ENCODE results near the gene FYB1. TPM values are rescaled to one million over a fixed set of nuclear protein-coding genes. Genes with fewer than 3 reads are reported as not detected.

Gene FYB1
- total RNA-seq, 1 experiment from 2014 or later, result 0.05 TPM

DNA sequence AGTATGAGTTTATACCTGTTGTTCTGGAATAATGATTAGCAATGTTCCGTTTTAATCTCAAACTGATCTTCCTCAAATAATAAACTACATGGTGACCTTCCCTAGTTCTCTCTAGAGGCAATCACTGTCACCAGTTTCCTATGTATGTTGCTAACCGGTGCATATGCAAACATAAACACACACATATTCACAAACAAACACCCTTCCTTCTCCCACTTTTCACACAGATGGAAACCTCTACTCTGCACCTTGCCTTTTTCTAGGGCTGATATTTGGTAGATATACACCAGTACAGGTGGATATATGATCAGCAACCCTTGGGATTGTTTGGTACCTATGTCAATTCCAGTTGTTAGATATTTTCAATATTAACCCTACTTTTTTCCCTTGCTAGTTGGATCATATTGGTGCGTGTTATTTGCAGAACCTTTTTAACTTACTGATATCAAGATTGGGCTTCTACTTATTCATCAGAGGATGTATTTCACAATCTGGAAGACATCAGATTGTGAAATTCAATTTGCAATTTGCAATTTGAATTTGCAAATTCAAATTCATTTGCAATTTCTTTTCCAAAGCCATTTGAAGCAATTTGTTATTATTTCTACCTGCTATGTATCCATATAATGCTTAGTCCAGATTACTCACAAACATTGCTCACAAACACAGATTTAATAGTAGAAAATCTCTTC lies 12.6 kb downstream of the FYB1 start:
- no peak for DNase-seq (ENCODE audit: low read depth)

DNA sequence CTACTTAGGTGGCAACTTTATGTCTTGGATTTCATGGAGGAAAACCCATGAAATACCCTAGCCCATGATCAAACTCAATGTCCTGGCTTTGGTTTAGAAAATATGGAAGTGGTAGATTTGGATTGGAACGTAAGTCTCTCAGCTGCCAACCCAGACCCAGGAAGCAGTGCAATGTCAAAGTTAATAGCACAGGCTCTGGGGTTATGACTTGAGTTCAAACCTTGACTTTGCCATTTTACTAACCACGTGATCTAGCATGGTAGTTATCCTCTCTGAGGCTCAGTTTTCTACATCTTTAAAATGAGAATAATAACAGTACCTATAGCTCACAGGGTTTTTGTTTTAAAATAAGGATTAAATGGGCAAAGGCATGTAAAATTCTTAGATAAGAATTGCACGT lies 13.8 kb downstream of the FYB1 start:
- no peak for DNase-seq (ENCODE audit: low read depth)

DNA sequence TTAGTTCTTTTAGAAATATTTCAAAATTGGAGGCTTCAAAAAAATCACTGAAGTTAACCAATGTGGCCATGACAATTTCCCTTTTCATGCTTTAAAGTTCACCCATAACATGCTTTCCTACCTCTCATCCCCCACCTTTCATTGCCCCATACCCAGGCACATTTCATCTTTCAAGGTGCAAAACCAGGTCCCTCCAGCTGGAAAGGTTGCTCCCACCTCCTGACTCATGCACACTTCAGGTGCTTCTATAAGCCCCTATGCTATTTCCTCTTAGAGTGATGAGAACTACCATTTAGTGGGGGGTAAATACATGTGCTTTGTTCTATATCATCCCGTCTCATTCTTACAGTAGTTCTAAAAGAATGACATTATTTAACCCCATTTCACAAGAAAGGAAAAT lies 15.4 kb downstream of the FYB1 start:
- no peak for DNase-seq (ENCODE audit: low read depth)

DNA sequence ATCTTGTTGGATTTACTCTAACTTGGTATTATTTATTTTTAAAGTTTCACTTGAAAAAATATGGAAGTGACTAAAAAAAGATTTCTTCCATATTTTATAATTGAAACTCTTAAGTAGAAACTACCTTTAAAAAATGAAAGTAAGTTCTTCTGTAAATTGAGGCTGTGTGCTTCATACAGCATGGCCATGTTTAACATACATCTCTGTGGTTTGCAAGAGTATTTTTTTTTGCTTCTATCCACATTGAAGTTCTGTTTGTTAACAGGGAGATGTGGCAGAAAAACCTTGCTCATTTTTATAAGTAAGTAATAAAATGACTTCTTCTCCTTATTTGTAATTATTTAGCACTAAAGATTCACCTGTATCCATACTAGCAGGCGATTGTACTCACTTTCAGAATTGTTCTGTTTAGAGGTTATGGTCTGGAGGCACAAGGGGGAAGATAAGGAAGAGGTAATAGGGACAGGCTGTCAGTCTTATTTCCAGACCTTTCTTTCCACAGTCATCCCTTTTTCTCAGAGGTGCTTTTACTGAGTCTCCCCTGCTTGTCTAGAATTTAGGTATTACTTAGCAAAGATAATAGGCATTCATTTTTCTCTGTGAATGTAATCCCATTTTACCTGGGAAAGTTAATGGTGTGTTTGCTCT lies 16.0 kb downstream of the FYB1 start:
- no peak for DNase-seq (ENCODE audit: low read depth)

DNA sequence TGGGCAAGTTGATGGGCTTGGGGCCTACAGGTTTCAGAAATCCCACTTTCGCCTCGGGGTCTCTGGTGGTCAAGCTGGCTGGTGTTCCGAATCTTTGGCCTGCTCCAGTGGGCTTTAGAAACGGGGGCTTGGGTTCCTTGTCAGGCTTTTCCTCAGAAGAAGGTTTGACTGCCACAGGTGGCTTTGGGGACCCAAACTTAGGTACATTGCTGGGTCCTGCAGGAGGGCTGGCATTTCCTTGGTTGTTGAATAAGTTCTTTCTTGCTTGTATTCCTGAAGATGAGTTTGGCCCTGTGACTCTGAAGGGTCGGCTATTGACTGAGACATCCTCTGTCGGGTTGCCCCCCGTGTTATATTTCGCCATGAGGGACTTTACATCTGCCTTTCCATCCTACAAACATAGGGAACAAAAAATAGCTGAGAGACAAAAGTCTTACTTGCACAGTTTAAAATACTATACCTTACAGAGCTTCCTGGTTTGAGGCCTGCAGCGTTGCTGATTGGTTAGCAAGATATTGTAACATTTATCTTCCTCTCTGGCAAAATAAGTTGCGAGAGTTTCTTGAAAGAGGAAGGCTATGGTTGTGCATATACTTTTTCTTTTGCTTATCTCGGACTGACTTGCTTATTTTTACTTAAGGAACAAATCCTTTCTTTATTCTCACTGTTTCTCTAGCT lies 16.6 kb downstream of the FYB1 start:
- DNase-seq (ENCODE audit: low read depth), result no peak

DNA sequence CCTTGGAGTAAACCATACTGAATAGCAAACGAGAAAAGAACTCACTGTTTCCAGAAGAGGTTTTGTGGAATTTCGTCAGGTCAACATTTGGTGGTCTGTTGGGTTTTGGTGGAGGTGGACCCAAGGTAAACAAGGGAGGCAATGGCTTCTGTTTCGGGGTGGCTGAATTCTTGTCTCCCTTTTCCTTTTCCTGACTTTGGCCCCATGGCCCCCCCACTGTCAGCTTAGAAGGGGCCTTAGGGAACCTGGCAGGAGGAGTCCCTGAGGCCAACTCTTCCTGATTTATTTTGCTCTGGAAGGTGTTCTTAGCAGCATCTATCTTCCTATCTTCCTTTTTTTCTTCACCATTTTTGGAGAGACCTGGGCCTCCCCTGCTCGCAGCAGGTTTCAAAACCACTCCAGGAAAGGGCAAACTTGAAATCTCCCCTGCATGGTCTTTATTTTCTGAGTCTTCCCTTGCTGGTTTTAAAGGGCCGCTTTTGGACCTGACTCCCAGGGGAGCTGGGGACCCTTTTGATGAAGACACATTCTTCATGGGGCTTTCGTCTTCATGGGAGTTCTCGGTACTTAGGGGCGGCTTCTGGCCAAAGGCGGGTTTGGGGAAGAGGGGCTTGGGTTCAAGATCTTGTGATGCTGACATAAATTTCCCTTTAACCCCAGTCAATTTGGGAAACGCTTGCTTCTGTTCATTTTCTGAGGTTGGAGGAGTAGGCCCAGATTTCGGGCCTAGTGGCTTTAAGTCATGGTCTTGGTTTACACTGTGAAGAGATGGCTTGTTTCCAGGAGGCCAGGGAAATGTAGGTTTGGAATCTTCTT lies 17.4 kb downstream of the FYB1 start:
- no peak for DNase-seq (ENCODE audit: low read depth)

DNA sequence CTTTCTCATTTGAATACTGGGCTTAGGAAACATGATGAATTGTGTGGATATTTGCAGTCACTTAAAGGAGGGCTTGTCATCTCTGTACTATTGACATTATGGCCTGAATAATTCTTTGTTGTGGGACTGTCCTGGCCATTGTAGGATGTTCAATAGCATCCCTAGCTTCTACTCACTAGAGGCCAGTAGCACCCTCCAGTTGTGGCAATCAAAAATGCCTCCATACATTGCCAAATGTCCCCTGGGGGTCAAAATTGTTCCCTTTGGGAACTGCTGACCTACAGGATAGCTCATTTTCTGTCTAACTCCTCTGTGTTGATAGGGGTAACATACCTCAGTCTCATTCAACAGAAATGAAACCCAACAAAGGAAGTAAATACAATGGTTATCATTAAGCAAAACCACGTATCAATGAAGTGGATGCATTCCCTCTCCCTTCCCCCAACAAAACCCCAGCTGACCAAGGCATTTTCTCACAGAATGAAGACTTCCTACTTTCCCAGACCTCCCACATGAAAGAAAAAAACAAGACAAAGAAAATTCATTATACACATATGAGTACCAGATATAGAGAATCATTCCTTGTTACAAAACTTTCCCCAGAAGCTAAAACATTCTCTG lies 18.1 kb downstream of the FYB1 start:
- DNase-seq (ENCODE audit: low read depth), result no peak

DNA sequence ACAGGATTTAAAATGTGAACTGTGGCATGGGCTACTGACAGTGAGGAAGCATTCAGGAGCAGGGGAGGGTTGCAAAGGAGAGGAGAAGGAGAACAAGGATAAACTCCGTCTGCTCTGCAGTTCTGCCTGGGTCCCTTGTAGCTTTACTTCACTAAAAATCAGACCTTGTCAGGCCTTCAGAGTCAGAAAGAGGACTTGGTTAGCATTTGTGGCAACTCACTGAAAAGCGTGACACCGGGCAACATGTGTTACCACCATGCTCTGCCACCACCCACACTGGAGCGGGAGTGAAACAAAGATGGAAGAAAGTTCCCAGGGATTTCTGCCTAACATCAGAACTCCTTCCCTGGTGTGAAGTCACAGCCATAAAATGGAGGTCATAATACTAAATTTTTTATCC lies 19.3 kb downstream of the FYB1 start:
- DNase-seq (ENCODE audit: low read depth), result no peak

DNA sequence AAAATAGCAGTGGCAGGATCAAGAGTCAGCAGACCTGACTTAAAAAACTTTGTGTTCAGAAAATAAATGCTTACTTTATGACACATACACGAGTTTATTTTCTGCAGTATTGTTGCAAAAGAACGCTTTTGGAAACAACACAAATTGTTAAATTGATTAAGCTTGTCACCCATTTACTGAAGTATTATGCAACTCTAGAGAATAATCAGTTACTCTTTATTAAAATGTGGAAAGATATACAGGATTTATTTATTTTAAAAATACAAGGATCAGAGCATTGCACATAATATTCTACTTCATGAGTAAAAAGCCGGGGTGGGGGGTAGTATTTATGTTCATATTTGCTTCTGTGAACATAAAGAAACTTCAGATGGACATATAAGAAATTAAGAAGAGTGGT lies 20.0 kb downstream of the FYB1 start:
- DNase-seq (ENCODE audit: low read depth), result no peak

DNA sequence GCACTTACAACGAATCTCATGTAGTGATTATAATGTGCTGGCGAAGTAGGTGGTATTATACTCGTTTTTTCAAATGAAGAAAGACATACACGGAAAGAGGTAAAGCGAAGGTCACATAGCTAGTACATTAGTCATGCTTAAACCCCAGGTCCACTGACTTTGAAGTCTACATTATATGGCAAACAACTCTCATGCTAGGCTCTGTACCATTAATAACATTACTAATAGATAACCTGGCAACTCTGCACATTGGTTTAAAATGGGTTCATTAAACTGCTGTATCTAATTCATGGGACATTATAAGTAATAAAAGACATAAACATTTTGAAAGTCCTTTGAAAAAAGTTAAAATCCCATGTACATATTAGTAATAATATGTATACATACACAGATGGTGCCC lies 21.2 kb downstream of the FYB1 start:
- DNase-seq (ENCODE audit: low read depth), result peak; percentile 74

DNA sequence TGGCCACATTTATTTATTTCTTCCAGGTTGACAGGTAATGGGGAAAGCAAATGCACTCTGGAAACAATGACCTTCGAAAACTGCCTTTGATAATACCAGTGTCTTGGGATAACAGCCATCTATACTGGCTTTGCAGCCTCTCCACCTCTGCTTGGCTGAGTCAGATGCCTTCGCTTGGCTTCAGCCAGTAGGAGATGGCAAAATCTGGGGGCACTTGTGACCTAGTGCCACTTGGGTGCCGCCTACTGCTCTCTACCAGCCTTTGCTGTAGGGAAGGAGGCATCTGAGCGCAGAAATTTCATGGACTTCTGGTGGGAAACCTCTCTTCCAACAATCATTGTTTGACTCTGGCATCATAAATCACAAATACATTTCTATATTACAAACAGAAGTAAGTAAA lies 21.8 kb downstream of the FYB1 start:
- peak; percentile 30 for DNase-seq (ENCODE audit: low read depth)

DNA sequence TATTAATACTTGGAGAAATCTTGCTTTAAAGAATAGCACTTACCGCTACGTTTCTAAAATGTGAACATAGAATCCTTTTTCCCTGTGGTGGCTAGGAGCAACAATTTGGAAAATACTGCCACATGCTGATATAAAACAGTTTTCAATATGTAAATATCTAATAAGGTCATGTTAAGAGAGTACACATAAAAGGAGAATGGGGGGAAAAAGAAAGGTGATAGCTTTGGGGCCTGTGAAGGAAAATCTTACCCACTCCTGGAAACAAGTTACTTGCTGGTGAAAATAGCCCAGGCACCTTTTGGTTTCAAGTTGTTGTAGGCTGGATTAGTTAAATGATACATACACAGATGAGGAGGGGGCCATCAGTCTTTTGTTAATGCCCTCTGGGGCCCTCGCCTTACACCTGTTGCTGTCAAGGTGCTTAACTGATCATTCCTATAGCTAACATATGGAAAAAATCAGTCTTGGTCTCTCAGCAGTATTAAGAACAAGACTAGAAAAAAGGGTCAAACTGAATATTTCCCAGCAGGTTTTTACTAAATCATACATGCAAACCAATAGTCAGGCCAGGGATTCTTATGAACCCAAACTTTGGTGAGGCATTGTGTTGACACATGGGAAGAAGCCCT lies 24.1 kb downstream of the FYB1 start:
- no peak for DNase-seq (ENCODE audit: low read depth)

DNA sequence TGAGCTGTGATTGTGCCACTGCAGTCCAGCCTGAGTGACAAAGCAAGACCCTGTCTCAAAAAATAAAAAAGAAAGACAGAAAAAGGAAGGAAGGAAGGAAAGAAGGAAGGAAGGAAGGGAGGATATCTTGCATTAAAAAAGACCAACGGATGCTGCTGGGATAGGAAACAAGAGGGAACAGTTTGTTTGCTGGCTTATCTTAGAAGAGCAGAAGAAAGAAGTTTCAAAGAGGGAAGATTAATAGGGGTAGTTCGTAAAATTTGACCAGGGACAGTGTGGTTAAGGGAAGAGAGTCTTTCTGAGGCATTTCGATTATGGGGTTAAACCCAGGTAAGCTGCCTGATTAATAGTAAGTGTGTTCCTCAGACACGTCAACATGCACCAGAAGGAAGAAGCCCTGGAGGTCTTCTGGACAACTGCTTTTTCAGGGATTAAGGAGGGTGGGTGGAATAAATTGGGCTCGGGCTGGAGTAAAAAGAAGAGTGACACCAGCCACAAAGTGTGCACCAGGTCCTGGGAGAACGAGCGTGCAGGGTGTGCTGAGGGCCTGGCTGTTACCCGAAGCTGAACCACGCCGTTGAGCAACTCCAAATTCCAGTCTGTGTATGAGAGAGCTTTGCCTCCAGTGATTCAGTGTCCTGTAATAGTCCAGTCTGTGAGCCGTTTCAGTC lies 24.8 kb downstream of the FYB1 start:
- DNase-seq (ENCODE audit: low read depth), result peak; percentile 79

DNA sequence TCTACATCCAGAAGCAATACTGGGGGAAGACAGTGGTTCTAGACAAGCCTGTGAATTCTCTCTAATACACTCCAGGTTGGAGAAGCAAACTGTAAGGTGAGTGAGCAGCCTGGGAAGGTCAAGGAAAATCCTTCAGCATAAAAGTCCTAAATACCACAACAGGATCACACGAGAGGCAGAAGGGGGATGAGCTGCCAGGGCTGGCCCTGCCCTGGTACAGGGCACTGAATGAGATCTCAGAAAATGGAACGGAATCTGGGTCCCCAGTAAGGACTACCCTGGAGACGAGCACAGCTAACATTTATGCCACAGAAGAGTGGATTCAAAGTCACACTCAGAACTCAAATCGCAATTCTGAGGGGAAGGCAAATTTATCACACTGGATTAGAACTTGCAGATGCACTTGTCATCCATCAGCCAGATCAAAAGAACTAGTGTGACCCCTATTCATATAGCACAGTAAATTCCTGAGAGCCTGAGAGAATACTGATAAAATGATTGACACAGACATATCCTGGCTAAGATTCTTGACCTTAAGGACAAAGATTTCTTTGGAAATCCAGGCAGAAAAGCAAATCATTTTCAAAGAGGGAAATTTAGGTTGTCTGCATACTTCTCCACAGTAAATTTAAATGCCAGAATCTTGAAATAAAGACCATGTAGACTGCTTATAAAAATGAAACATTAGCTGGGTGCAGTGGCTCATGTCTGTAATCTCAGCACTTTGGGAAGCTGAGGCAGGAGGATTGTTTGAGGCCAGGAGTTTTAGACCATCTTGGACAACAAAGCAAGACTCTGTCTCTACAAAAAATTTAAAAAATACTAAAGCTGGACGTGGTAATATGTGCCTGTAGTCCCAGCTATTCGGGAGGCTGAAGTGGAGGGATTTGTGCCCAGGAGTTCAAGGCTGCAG lies 25.6 kb downstream of the FYB1 start:
- no peak for DNase-seq (ENCODE audit: low read depth)

DNA sequence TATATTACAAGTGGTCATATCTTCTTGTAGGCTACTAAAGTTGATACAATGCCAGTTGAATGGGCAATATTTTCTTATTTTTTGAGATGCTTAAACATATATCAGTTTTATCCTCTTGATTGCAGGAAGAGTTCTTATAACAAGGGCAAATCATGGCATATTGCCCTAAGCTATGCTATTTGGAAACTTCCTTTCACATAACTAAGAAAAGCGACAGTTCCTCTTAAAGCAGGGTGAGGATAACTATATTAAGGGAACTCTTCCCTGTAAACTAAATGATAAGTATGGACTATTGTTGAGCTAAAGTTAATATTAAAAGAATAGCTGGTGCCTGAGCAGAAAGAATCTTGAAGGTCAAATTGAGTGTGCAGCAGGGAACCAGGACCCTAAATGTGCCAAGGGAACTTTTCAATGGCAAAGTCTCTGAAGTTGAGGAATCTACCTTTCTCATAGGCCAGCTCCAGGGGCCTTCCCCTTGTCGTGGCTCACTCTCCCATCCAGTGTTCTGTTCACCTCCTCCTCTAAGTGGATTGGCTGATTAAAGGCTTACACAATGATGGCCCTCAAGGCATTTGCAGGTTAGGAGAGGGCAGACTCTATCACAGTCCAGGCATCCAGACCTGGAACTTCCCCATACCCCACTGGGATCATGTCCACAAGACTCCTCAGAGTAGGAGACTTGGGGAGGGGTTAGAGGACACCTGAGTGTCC lies 26.8 kb downstream of the FYB1 start:
- peak; percentile 26 for DNase-seq (ENCODE audit: low read depth)

DNA sequence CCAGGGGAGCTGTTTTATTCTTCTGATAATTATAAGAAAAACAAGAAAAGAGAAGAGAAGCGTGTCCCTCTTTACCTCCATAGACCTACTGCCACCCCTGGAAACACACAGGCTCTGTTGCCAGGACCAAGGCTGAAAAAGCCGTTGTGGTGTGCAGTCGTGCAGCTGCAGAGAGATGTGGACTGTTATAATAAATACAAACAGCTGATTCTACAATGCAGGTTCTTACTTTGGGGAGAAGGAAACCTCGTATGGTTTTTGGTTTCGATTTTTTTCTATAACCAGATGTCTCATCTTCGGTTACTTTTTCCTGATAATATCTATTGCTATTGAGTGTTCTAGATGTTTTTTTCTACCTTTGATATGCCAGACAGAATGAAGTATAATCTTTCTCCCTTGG lies 28.1 kb downstream of the FYB1 start:
- DNase-seq (ENCODE audit: low read depth), result no peak

DNA sequence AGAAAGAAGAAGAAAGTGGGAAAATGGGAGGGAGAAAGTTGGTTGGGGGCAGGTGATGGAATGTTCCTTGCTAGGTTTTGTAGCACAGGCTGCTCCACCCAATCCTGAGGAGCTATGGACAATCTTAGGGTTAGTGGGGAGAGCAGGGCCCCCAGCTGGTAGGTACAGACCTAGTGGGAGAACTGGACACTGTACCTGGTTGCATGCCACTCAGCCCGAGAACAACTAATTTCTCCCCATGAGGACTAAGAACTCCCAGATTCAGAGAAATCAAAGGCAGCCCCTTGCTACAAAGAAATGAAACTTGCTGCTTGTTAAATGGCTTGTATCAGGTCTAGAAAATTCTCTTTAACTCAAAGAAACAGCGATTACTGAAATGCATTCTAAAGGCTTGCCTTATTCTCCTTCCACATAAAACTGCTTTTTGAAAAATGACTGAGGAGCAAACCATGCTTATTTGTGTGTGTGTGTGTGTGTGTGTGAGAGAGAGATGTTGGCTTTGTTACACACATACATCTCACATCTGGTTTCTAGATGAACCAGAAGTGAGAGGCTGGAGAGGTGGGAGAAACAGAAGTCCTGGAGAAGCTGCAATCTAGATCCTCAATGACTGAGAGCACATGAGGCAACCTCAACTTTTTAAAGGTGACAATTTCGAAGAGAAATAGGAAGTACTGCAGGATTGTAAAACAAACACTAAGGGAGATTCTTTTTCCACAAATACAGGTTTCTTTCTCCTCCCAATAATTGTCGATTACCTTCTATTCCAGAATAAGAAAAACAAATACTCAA lies 28.9 kb downstream of the FYB1 start:
- DNase-seq (ENCODE audit: low read depth), result no peak

DNA sequence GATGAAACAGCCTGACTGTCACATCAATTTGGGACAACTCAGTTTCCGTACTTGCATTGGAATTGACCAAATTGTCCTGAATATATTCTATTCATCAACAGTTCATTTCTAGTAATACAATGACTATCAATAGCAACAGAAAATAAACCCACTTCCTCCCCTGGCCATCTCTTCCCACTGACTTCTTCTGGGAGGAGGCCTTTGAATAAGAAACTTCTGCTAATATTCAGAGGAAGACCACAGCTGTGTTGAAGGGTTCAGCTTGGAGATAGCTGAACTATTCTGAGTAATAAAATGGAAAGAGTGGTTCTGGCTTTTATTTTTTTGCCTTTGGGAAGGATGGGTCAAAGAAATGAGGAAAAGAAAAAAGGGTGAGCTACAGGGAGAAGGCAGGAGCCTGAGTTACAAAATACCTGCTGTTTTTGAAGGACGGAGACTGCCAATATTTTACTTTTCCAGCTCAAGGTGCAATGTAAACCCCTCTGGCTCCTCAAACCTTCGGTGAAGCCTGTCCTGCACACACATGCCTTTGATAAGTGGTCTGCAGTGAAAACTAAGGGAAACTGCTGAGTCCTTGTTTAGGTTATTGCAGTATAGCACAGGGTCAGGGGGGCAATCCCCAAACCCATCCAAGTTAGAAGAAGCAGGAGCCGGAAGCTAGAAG lies 29.9 kb downstream of the FYB1 start:
- DNase-seq (ENCODE audit: low read depth), result no peak

Measured in M059J (cell line).